GM19193 (cell line): ENCODE data around the gene DEFB116.

Experiments used
- POLR2A ChIP-seq: IDR thresholded peaks from 4 replicates; pipeline ENCODE4 v1.6.1; 2011; ENCODE audit not compliant: insufficient read depth, insufficient read length; ENCODE audit errors: extremely low read depth

The DEFB116 gene

DNA sequence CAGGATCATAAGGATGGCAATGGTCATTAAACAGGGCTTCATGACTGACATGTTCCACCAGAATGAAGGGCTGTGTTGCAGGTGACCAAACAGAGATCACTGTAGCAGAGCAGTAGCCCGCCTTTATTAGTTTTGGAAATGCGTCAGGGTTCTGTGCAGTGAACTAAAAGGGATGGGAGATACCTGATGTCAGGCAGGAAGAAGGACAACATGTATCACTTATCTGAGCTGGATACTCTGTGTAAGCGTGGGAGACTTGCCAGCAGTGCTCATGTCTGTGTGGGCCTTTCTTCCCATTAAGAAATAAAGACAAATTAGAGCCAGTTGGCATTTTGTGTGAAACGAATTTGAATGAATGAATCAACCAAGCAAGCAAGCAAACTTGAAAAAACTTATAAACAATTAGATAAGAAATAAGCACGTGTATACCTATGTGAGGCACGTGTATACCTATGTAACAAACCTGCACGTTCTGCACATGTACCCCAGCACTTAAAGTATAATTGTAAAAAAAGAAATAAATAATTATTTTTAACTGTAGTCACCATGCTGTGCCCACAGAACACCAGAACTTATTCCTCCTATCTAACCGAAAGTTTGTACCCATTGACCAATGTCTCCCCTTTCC is at the start of gene DEFB116:
Gene DEFB116, minus strand, starts transcription at position 51 of the 628 bp plus-strand sequence. Its CDS starts 0 bp downstream, at position 51.
- no peak for TF ChIP-seq POLR2A

- no peak for TF ChIP-seq POLR2A
Observed at GRCh38 chr20:31355981-31356380, 47.6 kb upstream of the DEFB116 start.

DNA sequence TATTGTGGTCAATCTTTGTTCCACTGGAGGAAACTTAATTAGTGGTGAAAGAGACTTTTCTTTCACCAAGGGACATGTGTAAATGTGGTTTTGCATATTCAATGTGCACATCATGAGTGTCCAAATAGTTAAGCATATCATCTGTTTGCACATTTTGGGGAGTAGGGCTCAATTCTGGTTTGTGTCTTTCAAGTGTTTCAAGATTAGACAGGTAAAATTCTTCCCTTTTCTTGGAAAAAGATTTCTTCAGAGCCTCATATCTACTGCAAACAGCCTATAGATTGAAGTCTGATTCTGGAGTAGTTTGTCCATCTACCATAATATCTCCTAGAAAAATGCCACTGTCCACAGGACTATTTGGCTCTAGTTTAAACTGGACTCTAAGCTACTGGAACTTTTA is 33.1 kb upstream of the DEFB116 start:
- TF ChIP-seq POLR2A = no peak

DNA sequence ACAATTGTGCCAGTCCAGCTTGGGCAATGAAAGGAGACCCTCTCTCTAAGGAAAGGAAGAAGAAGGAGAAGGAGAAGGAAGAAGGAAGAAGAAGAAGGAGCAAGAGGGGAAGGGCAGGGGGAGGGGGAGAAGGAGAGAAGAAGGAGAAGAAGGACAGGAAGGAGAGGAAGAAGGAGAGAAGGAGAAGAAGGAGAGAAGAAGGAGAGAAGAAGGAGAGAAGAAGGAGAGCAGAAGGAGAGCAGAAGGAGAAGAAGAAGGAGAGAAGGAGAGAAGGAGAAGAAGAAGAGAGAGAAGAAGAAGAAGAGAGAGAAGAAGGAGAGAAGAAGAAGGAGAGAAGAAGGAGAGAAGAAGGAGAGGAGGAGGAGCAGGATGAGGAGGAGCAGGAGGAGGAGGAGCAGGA is 22.5 kb upstream of the DEFB116 start:
- no peak for TF ChIP-seq POLR2A

DNA sequence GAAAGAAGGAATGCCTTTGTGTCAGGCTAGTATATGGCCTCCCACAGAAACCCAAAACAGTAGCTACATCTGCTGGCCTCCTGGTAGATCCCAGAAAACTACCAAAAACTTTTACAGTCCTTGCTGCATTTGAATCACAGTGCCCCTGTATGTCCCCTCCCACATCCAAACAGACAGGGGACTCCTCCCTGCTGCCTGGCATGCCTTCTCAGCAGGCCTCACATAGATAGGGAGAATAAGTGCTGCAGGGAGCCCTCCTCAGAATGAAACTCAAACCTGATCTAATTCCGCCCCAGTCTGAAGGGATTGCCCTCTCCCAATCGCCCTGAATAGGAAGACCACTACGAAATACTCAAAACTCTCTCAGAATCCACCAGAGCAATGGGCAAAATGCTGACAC is 14.1 kb upstream of the DEFB116 start:
- TF ChIP-seq POLR2A = no peak

DNA sequence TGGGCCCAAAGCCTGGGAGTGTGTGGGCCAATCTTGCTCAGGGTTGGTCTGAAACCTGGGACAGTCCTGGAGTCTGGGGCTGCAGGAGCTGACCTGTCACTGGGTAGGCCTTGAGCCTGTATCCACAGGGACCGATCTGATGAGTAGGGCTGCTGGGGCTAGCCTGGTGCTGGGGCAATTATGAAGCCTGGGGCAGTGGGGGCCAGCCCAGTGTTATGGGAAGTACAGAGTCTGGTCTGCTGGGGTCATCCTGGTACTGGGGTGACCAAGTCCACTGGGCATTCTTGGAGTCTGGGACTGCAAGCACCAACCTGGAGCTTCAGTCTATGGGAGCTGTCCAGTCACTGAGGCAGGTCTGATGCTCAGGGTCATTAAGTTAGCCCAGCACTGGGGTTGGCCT is 30.2 kb downstream of the DEFB116 start:
- no peak for TF ChIP-seq POLR2A

DNA sequence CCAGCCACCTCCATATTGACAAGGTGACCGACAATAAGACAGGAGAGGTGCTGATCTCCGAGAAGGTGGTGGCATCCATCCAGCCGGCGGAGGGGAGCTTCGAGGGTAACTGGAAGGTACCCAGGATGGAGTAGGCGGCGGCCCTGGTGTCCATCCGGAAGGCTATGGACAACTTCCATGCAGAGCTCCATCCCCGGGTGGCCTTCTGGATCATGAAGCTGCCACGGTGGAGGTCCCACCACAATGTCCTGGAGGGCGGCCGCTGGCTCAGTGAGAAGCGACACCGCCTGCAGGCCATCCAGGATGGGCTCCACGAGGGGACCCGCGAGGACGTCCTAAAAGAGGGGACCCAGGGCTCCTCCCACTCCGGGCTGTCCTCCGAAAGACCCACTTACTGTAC is 33.9 kb downstream of the DEFB116 start:
- no peak for TF ChIP-seq POLR2A

DNA sequence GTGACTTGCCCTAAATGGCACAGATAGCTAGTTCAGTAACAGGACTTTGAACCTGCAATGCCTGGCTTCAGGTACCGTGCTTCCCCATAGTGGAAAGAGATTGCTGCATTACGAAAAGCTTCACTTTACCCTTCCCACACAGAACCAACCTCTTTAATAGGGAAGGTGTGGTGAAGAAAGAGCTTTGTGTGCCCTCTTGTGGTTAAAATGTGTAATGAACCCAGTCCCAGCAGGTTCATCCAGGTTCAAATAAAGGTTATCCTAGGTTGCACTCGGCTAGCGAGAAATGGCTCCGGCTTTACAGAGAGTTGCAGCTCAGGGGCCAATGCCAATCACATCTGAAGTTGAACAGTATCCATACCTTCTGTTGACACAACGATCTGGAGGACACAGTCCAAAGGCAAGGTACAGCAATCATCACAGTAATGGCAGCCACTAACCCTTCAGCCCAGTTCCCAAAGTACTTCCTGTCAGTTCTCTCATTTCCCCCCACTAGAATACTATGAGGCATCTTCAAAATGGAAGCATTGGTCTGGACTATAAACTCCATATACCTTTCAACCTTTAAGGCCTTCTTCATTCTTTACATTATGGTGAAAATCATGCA is 48.0 kb downstream of the DEFB116 start:
- TF ChIP-seq POLR2A = no peak

DNA sequence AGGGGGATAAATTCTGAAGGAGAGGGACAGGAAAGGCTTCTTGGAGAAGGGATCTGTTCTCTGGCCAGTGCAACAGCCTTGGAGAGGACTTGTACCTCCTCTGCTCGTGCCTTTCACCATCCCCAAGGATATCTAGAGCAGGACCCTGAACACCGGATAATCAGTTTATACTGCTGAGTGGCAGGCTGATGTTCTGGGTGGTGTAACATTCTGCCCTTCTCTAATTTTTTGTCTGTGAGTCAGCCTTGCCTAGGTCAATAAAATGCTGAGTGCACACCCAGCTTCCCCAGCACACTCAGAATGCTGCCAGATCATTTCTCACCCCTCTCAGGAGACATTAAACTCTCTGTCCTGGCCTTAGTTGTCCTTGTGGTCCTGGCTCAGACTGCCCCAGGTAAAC is 51.0 kb downstream of the DEFB116 start, which contains the start of gene DEFB115:
Gene DEFB115, plus strand, starts transcription at position 301 of the 400 bp plus-strand sequence. Its CDS starts 0 bp downstream, at position 301.
- TF ChIP-seq POLR2A = no peak

DNA sequence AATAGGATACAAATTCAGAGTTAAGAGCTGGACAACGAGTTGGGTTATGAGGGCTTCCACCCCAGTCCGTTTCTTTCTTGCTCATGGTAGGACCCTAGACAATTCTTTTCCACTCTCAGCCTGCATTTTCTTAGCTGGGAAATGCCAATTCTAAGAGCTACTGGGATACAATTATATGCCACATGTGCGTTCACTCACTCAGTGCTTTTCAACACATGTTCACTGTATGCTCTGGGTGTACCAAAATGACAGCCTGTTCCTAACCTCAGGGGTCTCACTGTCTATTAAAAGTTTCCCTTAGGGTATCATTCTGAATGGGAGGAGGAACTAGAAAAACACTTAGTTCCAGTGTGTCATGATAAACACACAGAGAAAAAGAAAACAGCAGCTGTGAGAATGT is 51.4 kb downstream of the DEFB116 start:
- TF ChIP-seq POLR2A = no peak
